HCT116 (cell line): ENCODE data around the gene ARHGAP10. TPM values are rescaled to one million over a fixed set of nuclear protein-coding genes. Genes with fewer than 3 reads are reported as not detected.

ENCODE experiments used
- ATAC-seq: fragments of 200-7000 bp; cut with Tn5 transposase; 2 replicates; pipeline ENCODE4 v1.9.1; 2020; ENCODE audit warnings: mild to moderate bottlenecking, moderate library complexity
- BruUV-seq: library from RNA; stranded (reverse); fragments of 400-500 nt; replicated peaks from 2 replicates; lab custom pipeline; 2021; lab: Mats Ljungman, UMichigan
- CTCF ChIA-PET: fragments of 300-600 bp; sonication (Branson Sonifier 250); formaldehyde crosslinking; loops from one replicate; lab custom pipeline; 2021; ENCODE audit warnings: antibody characterized with exemption; lab: Charles Lee
- POLR2A ChIA-PET: fragments of 300-600, 350-600 bp; sonication (Branson Sonifier 250); formaldehyde crosslinking; loops from one replicate; lab custom pipeline; 2021; ENCODE audit warnings: antibody characterized with exemption; lab: Charles Lee
- RAD21 ChIA-PET, 2 experiments: fragments of 300-600 bp; sonication (Branson Sonifier 250); formaldehyde crosslinking; loops; one replicate each; lab custom pipeline; 2023; ENCODE audit warnings: low total read pairs in 2 of 2; ENCODE audit not compliant: uncharacterized antibody in 2 of 2, unreplicated experiment in 2 of 2, low non-redundant PET in 1 of 2; lab: Charles Lee
- DNase-seq: peaks from one replicate; pipeline ENCODE4 v3.0.0-alpha.2; 2010; ENCODE audit warnings: low read depth, low spot score
- H2AFZ ChIP-seq: fragments of 200-600 bp; shearing (Covaris generic), sonication (generic); 2 replicates; pipeline ENCODE4 v1.6.1; 2017; ENCODE audit warnings: low read depth, mixed run types, mixed read lengths, antibody characterized with exemption, low read length; ENCODE audit not compliant: poor library complexity, severe bottlenecking
- H3K27ac ChIP-seq: 2 replicates; pipeline ENCODE4 v1.5.1; 2012; ENCODE audit warnings: low read depth, low read length
- H3K27me3 ChIP-seq: fragments of 200-600 bp; sonication (generic); 2 replicates; pipeline ENCODE4 v1.6.1; 2016; ENCODE audit warnings: mixed run types, low read length, mixed read lengths; ENCODE audit not compliant: insufficient read depth
- H3K36me3 ChIP-seq, 2 experiments: fragments of 200-500 bp in 1 of 2; fragments of 200-600 bp in 1 of 2; sonication (Bioruptor generic) in 1 of 2; sonication (generic) in 1 of 2; 2 replicates each; pipeline versions ENCODE4 v1.5.1 to v1.6.1; 2014 to 2016; ENCODE audit warnings: low read length in 2 of 2, inconsistent platforms in 1 of 2, mixed read lengths in 1 of 2, mixed run types in 1 of 2; ENCODE audit not compliant: insufficient read depth in 2 of 2, control insufficient read depth in 1 of 2
- H3K4me1 ChIP-seq, 2 experiments: fragments of 200-600 bp in 1 of 2; sonication (generic) in 1 of 2; 2 replicates each; pipeline versions ENCODE4 v1.5.1 to v1.6.1; 2012 to 2017; ENCODE audit warnings: low read length in 2 of 2, inconsistent platforms in 1 of 2, mild to moderate bottlenecking in 1 of 2, mixed read lengths in 1 of 2, mixed run types in 1 of 2, moderate library complexity in 1 of 2; ENCODE audit not compliant: insufficient read depth in 2 of 2, control insufficient read depth in 1 of 2
- H3K4me2 ChIP-seq: fragments of 200-600 bp; sonication (generic); 2 replicates; pipeline ENCODE4 v1.6.1; 2017; ENCODE audit warnings: mixed run types, low read length, mixed read lengths
- H3K4me3 ChIP-seq, 2 experiments: fragments of 200-600 bp in 1 of 2; sonication (generic) in 1 of 2; replicated peaks in 1 of 2; 2 replicates each; pipeline ENCODE4 v1.5.1; 2011 to 2016; ENCODE audit warnings: low read length in 2 of 2, control low read depth in 1 of 2, low read depth in 1 of 2, mild to moderate bottlenecking in 1 of 2, mixed read lengths in 1 of 2, mixed run types in 1 of 2
- H3K79me2 ChIP-seq: fragments of 200-600 bp; sonication (generic); 2 replicates; pipeline ENCODE4 v1.6.1; 2017; ENCODE audit warnings: mild to moderate bottlenecking, mixed run types, low read length, moderate library complexity, mixed read lengths; ENCODE audit not compliant: insufficient read depth
- H3K9ac ChIP-seq: fragments of 200-600 bp; sonication (generic); 2 replicates; pipeline ENCODE4 v1.6.1; 2016; ENCODE audit warnings: low read length, mixed read lengths
- H3K9me2 ChIP-seq: fragments of 200-600 bp; sonication (generic), shearing (Covaris generic); 2 replicates; pipeline ENCODE4 v1.6.1; 2017; ENCODE audit warnings: mixed run types, mild to moderate bottlenecking, moderate library complexity; ENCODE audit not compliant: insufficient read depth
- H3K9me3 ChIP-seq, 2 experiments: fragments of 200-500 bp in 1 of 2; fragments of 200-600 bp in 1 of 2; sonication (Bioruptor generic) in 1 of 2; sonication (generic) in 1 of 2; 2 replicates each; pipeline ENCODE4 v1.6.1; 2014 to 2017; ENCODE audit warnings: low read length in 2 of 2, mixed read lengths in 2 of 2, inconsistent platforms in 1 of 2, low read depth in 1 of 2, mild to moderate bottlenecking in 1 of 2, mixed run types in 1 of 2, moderate library complexity in 1 of 2; ENCODE audit not compliant: control insufficient read depth in 1 of 2, insufficient read depth in 1 of 2
- H4K20me1 ChIP-seq: fragments of 200-600 bp; sonication (generic), shearing (Covaris generic); 2 replicates; pipeline ENCODE4 v1.6.1; 2017; ENCODE audit warnings: mixed run types, mild to moderate bottlenecking, moderate library complexity; ENCODE audit not compliant: insufficient read depth
- ATF3 ChIP-seq: IDR thresholded peaks from 2 replicates; pipeline ENCODE4 v1.6.1; 2012
- CBX3 ChIP-seq: IDR thresholded peaks from 2 replicates; pipeline ENCODE4 v1.6.1; 2012; ENCODE audit warnings: low read depth
- CEBPB ChIP-seq: IDR thresholded peaks from 2 replicates; pipeline ENCODE4 v1.6.1; 2012; ENCODE audit warnings: low read depth
- EZH2 ChIP-seq: fragments of 200-600 bp; sonication (generic); IDR thresholded peaks from 2 replicates; pipeline ENCODE4 v1.6.1; 2017; ENCODE audit warnings: antibody characterized with exemption, mixed run types
- EZH2phosphoT487 ChIP-seq: fragments of 200-600 bp; IDR thresholded peaks from 2 replicates; pipeline ENCODE4 v1.6.1; 2018; ENCODE audit warnings: antibody characterized with exemption, borderline replicate concordance
- FOSL1 ChIP-seq: IDR thresholded peaks from 2 replicates; pipeline ENCODE4 v1.6.1; 2012; ENCODE audit warnings: low read depth
- POLR2A ChIP-seq: IDR thresholded peaks from 2 replicates; pipeline ENCODE4 v1.7.0; 2011; ENCODE audit warnings: borderline replicate concordance; ENCODE audit not compliant: insufficient read depth, insufficient read length; ENCODE audit errors: extremely low read depth
- RAD21 ChIP-seq: IDR thresholded peaks from 2 replicates; pipeline ENCODE4 v1.6.1; 2012; ENCODE audit warnings: low read depth, mild to moderate bottlenecking
- SIN3A ChIP-seq: IDR thresholded peaks from 2 replicates; pipeline ENCODE4 v1.6.1; 2012; ENCODE audit warnings: low read depth
- SRF ChIP-seq: IDR thresholded peaks from 2 replicates; pipeline ENCODE4 v1.6.1; 2012; ENCODE audit warnings: low read depth
- TCF7L2 ChIP-seq: IDR thresholded peaks from 2 replicates; pipeline ENCODE4 v1.7.0; 2011; ENCODE audit warnings: borderline replicate concordance, inconsistent platforms; ENCODE audit not compliant: insufficient read depth, insufficient read length; ENCODE audit errors: extremely low read depth
- YY1 ChIP-seq: IDR thresholded peaks from 2 replicates; pipeline ENCODE4 v1.6.1; 2011; ENCODE audit warnings: low read length, low read depth, moderate library complexity, mild to moderate bottlenecking; ENCODE audit not compliant: insufficient replicate concordance; ENCODE audit errors: extremely low read depth
- ZFX ChIP-seq: fragments of 450-650 bp; IDR thresholded peaks from 2 replicates; pipeline ENCODE4 v1.6.1; 2017
- ZNF274 ChIP-seq: fragments of 200-500 bp; sonication (Bioruptor generic); IDR thresholded peaks from 2 replicates; pipeline ENCODE4 v1.6.1; 2014; ENCODE audit warnings: mild to moderate bottlenecking, low read depth, low read length, inconsistent platforms
- intact Hi-C: fragments of 100-400 bp; cut with micrococcal nuclease; formaldehyde crosslinking; loops from 2 replicates; pipeline ENCODE4 v1.10.0; 2022
- total RNA-seq: library from RNA; stranded (reverse); gene quantifications from one replicate; pipeline ENCODE4 v1.2.1, GENCODE V29; 2021; ENCODE audit not compliant: unreplicated experiment
- TF ChIP-seq, protein P1 (sequence below): IDR thresholded peaks from 2 replicates; pipeline ENCODE4 v1.6.1; 2012; ENCODE audit warnings: low read depth
- TF ChIP-seq, protein P2 (sequence below): IDR thresholded peaks from 2 replicates; pipeline ENCODE4 v1.6.1; 2012

ARHGAP10 gene
- total RNA-seq, 1 experiment from 2014 or later = 24.7 TPM

DNA sequence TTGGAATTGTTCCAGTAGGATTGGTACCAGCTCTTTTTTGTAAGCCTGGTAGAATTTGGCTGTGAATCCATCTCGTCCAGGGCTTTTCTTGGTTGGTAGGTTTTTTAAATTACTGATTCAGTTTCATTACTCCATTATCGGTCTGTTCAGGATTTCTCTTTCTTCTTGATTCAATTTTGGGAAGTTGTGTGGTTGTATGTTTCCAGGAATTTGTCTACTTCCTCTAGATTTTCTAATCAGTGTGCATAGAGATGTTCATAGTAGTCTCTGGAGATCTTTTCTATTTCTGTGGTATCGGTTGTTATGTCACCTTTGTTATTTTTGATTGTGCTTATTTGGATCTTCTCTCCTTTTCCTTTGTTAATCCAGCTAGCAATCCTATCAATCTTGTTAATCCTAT lies 248.7 kb downstream of the ARHGAP10 start:
- RAD21 ChIA-PET = no interaction called here
- ATAC-seq (no peak), DNase-seq (no peak)
- POLR2A ChIA-PET = no interaction called here
- Histone ChIP-seq H3K79me2 (peaks cover 10% of the 10 kb centered on the region), H2AFZ (no peak overlapping the region), H3K36me3 (no peaks in the 10 kb centered on the region), H3K9me3 (no peaks in the 10 kb centered on the region), H3K27me3 (no peaks in the 10 kb centered on the region), H3K4me1 (no peaks in the 10 kb centered on the region), H3K9ac (no peak overlapping the region), H3K4me2 (no peak overlapping the region), H3K4me3 (no peak overlapping the region), H3K9me2 (no peaks in the 10 kb centered on the region), H3K27ac (no peak overlapping the region), H4K20me1 (0 out of 2 replicates have a peak, but pooled peaks cover 3% of the 10 kb centered on the region)
- intact Hi-C loops = loop anchor here (10.0 kb wide), 1 partner anchor 464 kb away; the partner anchor contains the start of gene NR3C2
- CTCF ChIA-PET = no interaction called here
- BruUV-seq = no TSS peak
- no peak for TF ChIP-seq EZH2
- TF ChIP-seq, protein P1, sequence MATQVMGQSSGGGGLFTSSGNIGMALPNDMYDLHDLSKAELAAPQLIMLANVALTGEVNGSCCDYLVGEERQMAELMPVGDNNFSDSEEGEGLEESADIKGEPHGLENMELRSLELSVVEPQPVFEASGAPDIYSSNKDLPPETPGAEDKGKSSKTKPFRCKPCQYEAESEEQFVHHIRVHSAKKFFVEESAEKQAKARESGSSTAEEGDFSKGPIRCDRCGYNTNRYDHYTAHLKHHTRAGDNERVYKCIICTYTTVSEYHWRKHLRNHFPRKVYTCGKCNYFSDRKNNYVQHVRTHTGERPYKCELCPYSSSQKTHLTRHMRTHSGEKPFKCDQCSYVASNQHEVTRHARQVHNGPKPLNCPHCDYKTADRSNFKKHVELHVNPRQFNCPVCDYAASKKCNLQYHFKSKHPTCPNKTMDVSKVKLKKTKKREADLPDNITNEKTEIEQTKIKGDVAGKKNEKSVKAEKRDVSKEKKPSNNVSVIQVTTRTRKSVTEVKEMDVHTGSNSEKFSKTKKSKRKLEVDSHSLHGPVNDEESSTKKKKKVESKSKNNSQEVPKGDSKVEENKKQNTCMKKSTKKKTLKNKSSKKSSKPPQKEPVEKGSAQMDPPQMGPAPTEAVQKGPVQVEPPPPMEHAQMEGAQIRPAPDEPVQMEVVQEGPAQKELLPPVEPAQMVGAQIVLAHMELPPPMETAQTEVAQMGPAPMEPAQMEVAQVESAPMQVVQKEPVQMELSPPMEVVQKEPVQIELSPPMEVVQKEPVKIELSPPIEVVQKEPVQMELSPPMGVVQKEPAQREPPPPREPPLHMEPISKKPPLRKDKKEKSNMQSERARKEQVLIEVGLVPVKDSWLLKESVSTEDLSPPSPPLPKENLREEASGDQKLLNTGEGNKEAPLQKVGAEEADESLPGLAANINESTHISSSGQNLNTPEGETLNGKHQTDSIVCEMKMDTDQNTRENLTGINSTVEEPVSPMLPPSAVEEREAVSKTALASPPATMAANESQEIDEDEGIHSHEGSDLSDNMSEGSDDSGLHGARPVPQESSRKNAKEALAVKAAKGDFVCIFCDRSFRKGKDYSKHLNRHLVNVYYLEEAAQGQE = no peak
- TF ChIP-seq YY1 = no peak
- no peak for TF ChIP-seq CBX3
- no peak for TF ChIP-seq CEBPB
- no peak for TF ChIP-seq POLR2A
- TF ChIP-seq ATF3 = no peak
- no peak for TF ChIP-seq EZH2phosphoT487
- no peak for TF ChIP-seq RAD21
- no peak for TF ChIP-seq FOSL1
- TF ChIP-seq SRF = no peak
- TF ChIP-seq ZFX = no peak
- TF ChIP-seq ZNF274 = no peak
- no peak for TF ChIP-seq SIN3A
- no peak for TF ChIP-seq TCF7L2
- TF ChIP-seq, protein P2, sequence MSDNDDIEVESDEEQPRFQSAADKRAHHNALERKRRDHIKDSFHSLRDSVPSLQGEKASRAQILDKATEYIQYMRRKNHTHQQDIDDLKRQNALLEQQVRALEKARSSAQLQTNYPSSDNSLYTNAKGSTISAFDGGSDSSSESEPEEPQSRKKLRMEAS = no peak
